ENCODE data around the gene FYCO1.
A peak's percentile ranks its signal among the peaks of the same experiment; 100 is the strongest.

The FYCO1 gene

GRCh38 chr3:45959201-45959600, 36.4 kb downstream of the FYCO1 start:
- no peak for DNase-seq

- no peak for DNase-seq
These were observed 37.3 kb downstream of the FYCO1 start for GRCh38 chr3:45958321-45958791.

GRCh38 chr3:45957586-45957985, 38.0 kb downstream of the FYCO1 start:
- DNase-seq, result peak; percentile 1

- no peak for DNase-seq
These were observed 39.9 kb downstream of the FYCO1 start for GRCh38 chr3:45955706-45956105.

- DNase-seq, result no peak
These were observed 40.5 kb downstream of the FYCO1 start for GRCh38 chr3:45955017-45955647.

GRCh38 chr3:45954306-45954705, 41.3 kb downstream of the FYCO1 start:
- DNase-seq, result no peak

- DNase-seq, result no peak
These were observed 42.1 kb downstream of the FYCO1 start for GRCh38 chr3:45953536-45953935.

- DNase-seq, result no peak
These were observed 43.2 kb downstream of the FYCO1 start for GRCh38 chr3:45952456-45952855.

- no peak for DNase-seq
These were observed 43.7 kb downstream of the FYCO1 start for GRCh38 chr3:45951946-45952345.

GRCh38 chr3:45950686-45951600, 44.7 kb downstream of the FYCO1 start:
- no peak for DNase-seq

GRCh38 chr3:45950131-45950530, 45.5 kb downstream of the FYCO1 start:
- no peak for DNase-seq

GRCh38 chr3:45949432-45949831, 46.2 kb downstream of the FYCO1 start:
- DNase-seq, result no peak

- DNase-seq, result no peak
These were observed 46.7 kb downstream of the FYCO1 start for GRCh38 chr3:45948881-45949280.

GRCh38 chr3:45948311-45948781, 47.3 kb downstream of the FYCO1 start:
- DNase-seq, result no peak

GRCh38 chr3:45947361-45947760, 48.3 kb downstream of the FYCO1 start:
- no peak for DNase-seq

- DNase-seq, result no peak
These were observed 48.7 kb downstream of the FYCO1 start for GRCh38 chr3:45946875-45947274.

GRCh38 chr3:45946307-45946706, 49.3 kb downstream of the FYCO1 start:
- no peak for DNase-seq

GRCh38 chr3:45944830-45945620, 50.6 kb downstream of the FYCO1 start:
- DNase-seq, result no peak

- DNase-seq, result no peak
These were observed 52.3 kb downstream of the FYCO1 start, which contains the start of gene CXCR6 for GRCh38 chr3:45943207-45943846. Gene CXCR6, plus strand, starts transcription at chr3:45943464. Its CDS starts 3,018 bp downstream, at chr3:45946482.

GRCh38 chr3:45942051-45942825, 53.4 kb downstream of the FYCO1 start:
- DNase-seq, result no peak

GRCh38 chr3:45940781-45941365, 54.8 kb downstream of the FYCO1 start:
- DNase-seq, result no peak
